Renal pelvis (tissue), 12 donors: ENCODE data around the gene EEPD1. TPM values are rescaled to one million over a fixed set of nuclear protein-coding genes. Genes with fewer than 3 reads are reported as not detected.
A peak's percentile ranks its signal among the peaks of the same experiment; 100 is the strongest.
"Not testable (repeated sequence)": the region's sequence is repeated elsewhere in the genome, so short reads cannot be mapped to it uniquely, and the experiment has no call there.

Source experiments
- DNase-seq: peaks from one replicate; pipeline ENCODE4 v3.0.0-alpha.2; 2013
- long read RNA-seq, 16 experiments: transcript quantifications; one replicate each; lab custom pipeline, GENCODE V29; 2026
- polyA plus RNA-seq, 3 donors: library from polyadenylated mRNA; unstranded; fragments of 120-200 nt; gene quantifications; one replicate each; pipeline ENCODE4 v1.2.1, GENCODE V29; 2013; ENCODE audit not compliant: insufficient read length in 3 of 3

Gene EEPD1
- 1 to 10 TPM; 5.4 to 8.4 (median 6.3) TPM for polyA plus RNA-seq
- long read RNA-seq, donor 1, result 0 reads
- long read RNA-seq, donor 2, full-length matches to known transcripts, result 1 of 1 reads
- long read RNA-seq, donor 2, partial matches to known transcripts, result 0 of 1 reads
- long read RNA-seq, donor 2, other reads (novel, unspliced or antisense), result 0 of 1 reads
- long read RNA-seq, donor 3, full-length matches to known transcripts, result 2 of 2 reads
- long read RNA-seq, donor 3, partial matches to known transcripts, result 0 of 2 reads
- long read RNA-seq, donor 3, other reads (novel, unspliced or antisense), result 0 of 2 reads
- long read RNA-seq, donor 4, partial matches to known transcripts, result 0 of 1 reads
- long read RNA-seq, donor 4, other reads (novel, unspliced or antisense), result 0 of 1 reads
- long read RNA-seq, donor 5, full-length matches to known transcripts, result 1 of 1 reads
- long read RNA-seq, donor 5, partial matches to known transcripts, result 0 of 1 reads
- long read RNA-seq, donor 5, other reads (novel, unspliced or antisense), result 0 of 1 reads
- long read RNA-seq, donor 6, result 0 reads
- long read RNA-seq, donor 7, partial matches to known transcripts, result 0 of 1 reads
- long read RNA-seq, donor 7, other reads (novel, unspliced or antisense), result 0 of 1 reads
- long read RNA-seq, donor 8, full-length matches to known transcripts, result 1 of 1 reads
- long read RNA-seq, donor 8, partial matches to known transcripts, result 0 of 1 reads
- long read RNA-seq, donor 8, other reads (novel, unspliced or antisense), result 0 of 1 reads
- long read RNA-seq, donor 9, full-length matches to known transcripts, result 1 of 1 reads
- long read RNA-seq, donor 9, partial matches to known transcripts, result 0 of 1 reads
- long read RNA-seq, donor 9, other reads (novel, unspliced or antisense), result 0 of 1 reads
- long read RNA-seq, donor 10, full-length matches to known transcripts, result 1 of 1 reads
- long read RNA-seq, donor 10, partial matches to known transcripts, result 0 of 1 reads
- long read RNA-seq, donor 10, other reads (novel, unspliced or antisense), result 0 of 1 reads
- long read RNA-seq, donor 11, result 0 reads
- long read RNA-seq, donor 12, result 0 reads
- long read RNA-seq, donor 13, result 0 reads
- long read RNA-seq, donor 14, full-length matches to known transcripts, result 3 of 3 reads
- long read RNA-seq, donor 14, partial matches to known transcripts, result 0 of 3 reads
- long read RNA-seq, donor 14, other reads (novel, unspliced or antisense), result 0 of 3 reads
- long read RNA-seq, donor 15, partial matches to known transcripts, result 0 of 1 reads
- long read RNA-seq, donor 15, other reads (novel, unspliced or antisense), result 0 of 1 reads
- long read RNA-seq, donor 16, full-length matches to known transcripts, result 2 of 2 reads
- long read RNA-seq, donor 16, partial matches to known transcripts, result 0 of 2 reads
- long read RNA-seq, donor 16, other reads (novel, unspliced or antisense), result 0 of 2 reads

GRCh38 chr7:36152756-36153570, at the start of gene EEPD1:
EEPD1 (plus strand) TSS chr7:36153254; CDS start chr7:36154325, 1,071 bp downstream.
- peak; percentile 99 for DNase-seq

- DNase-seq, result no peak
These were observed 49.1 kb upstream of the EEPD1 start for GRCh38 chr7:36103837-36104561.

- not testable (repeated sequence) for DNase-seq
These were observed 45.8 kb upstream of the EEPD1 start for GRCh38 chr7:36106972-36107908.

GRCh38 chr7:36107926-36108631, 45.0 kb upstream of the EEPD1 start:
- DNase-seq, result no peak

- DNase-seq, result no peak
These were observed 43.9 kb upstream of the EEPD1 start for GRCh38 chr7:36109013-36109627.

- no peak for DNase-seq
These were observed 42.5 kb upstream of the EEPD1 start for GRCh38 chr7:36110584-36110983.

- no peak for DNase-seq
These were observed 40.1 kb upstream of the EEPD1 start for GRCh38 chr7:36112969-36113368.

- DNase-seq, result no peak
These were observed 38.7 kb upstream of the EEPD1 start for GRCh38 chr7:36114355-36114754.

GRCh38 chr7:36115448-36116321, 37.4 kb upstream of the EEPD1 start:
- no peak for DNase-seq

- no peak for DNase-seq
These were observed 36.5 kb upstream of the EEPD1 start for GRCh38 chr7:36116347-36117202.

GRCh38 chr7:36117203-36117840, 35.7 kb upstream of the EEPD1 start:
- no peak for DNase-seq

GRCh38 chr7:36118344-36118743, 34.7 kb upstream of the EEPD1 start:
- DNase-seq, result no peak

- no peak for DNase-seq
These were observed 33.9 kb upstream of the EEPD1 start for GRCh38 chr7:36119005-36119706.

GRCh38 chr7:36119983-36120646, 32.9 kb upstream of the EEPD1 start:
- DNase-seq, result not testable (repeated sequence)
